A673 (cell line): ENCODE data around the gene ZNF43. TPM values are rescaled to one million over a fixed set of nuclear protein-coding genes. Genes with fewer than 3 reads are reported as not detected.
A peak's percentile ranks its signal among the peaks of the same experiment; 100 is the strongest.
"Not testable (repeated sequence)": the region's sequence is repeated elsewhere in the genome, so short reads cannot be mapped to it uniquely, and the experiment has no call there.

Source experiments
- BruUV-seq: library from RNA; stranded (reverse); fragments of 400-500 nt; replicated peaks from 2 replicates; lab custom pipeline; 2021; lab: Mats Ljungman, UMichigan
- CTCF ChIA-PET: fragments of 300-600 bp; sonication (Branson Sonifier 250); formaldehyde crosslinking; loops from one replicate; lab custom pipeline; 2022; ENCODE audit warnings: antibody characterized with exemption; lab: Charles Lee
- POLR2A ChIA-PET: fragments of 300-600 bp; sonication (Branson Sonifier 250); formaldehyde crosslinking; loops from one replicate; lab custom pipeline; 2022; ENCODE audit warnings: antibody characterized with exemption; ENCODE audit not compliant: low non-redundant PET; lab: Charles Lee
- DNase-seq: peaks from one replicate; pipeline ENCODE4 v3.0.0-alpha.2; 2015; ENCODE audit warnings: low spot score
- H3K27ac ChIP-seq: fragments of 200-600 bp; sonication (generic); 2 replicates; pipeline ENCODE4 v1.5.1; 2016; ENCODE audit warnings: mixed run types, low read depth, mild to moderate bottlenecking, mixed read lengths, antibody characterized with exemption, low read length; ENCODE audit not compliant: poor library complexity, severe bottlenecking
- H3K27me3 ChIP-seq: fragments of 200-600 bp; sonication (generic); replicated peaks from 2 replicates; pipeline ENCODE4 v1.6.1; 2017; ENCODE audit warnings: mixed run types, low read depth, mild to moderate bottlenecking, mixed read lengths, antibody characterized with exemption, low read length; ENCODE audit not compliant: insufficient read depth, poor library complexity
- H3K36me3 ChIP-seq: fragments of 200-600 bp; sonication (generic); 2 replicates; pipeline ENCODE4 v1.6.1; 2016; ENCODE audit warnings: mixed run types, mild to moderate bottlenecking, mixed read lengths, antibody characterized with exemption, low read length; ENCODE audit not compliant: insufficient read depth, poor library complexity, severe bottlenecking
- H3K4me1 ChIP-seq: fragments of 200-600 bp; sonication (generic); 2 replicates; pipeline ENCODE4 v1.6.1; 2017; ENCODE audit warnings: mixed run types, mild to moderate bottlenecking, mixed read lengths, antibody characterized with exemption, low read length; ENCODE audit not compliant: insufficient read depth, poor library complexity, severe bottlenecking
- H3K4me3 ChIP-seq: fragments of 200-600 bp; sonication (generic); 2 replicates; pipeline ENCODE4 v1.5.1; 2016; ENCODE audit warnings: low read depth, mixed run types, mild to moderate bottlenecking, mixed read lengths, low read length; ENCODE audit not compliant: poor library complexity, severe bottlenecking
- H3K9me3 ChIP-seq: fragments of 200-600 bp; sonication (generic); 2 replicates; pipeline ENCODE4 v1.6.1; 2016; ENCODE audit warnings: mixed run types, low read depth, mild to moderate bottlenecking, mixed read lengths, antibody characterized with exemption, low read length; ENCODE audit not compliant: poor library complexity, severe bottlenecking
- EZH2 ChIP-seq: fragments of 200-600 bp; sonication (generic); IDR thresholded peaks from 2 replicates; pipeline ENCODE4 v1.6.1; 2017; ENCODE audit warnings: borderline replicate concordance, low read depth, mild to moderate bottlenecking, mixed read lengths, antibody characterized with exemption, low read length; ENCODE audit not compliant: poor library complexity, severe bottlenecking
- intact Hi-C: fragments of 100-400 bp; cut with micrococcal nuclease; formaldehyde crosslinking; loops from one replicate; pipeline ENCODE4 v1.10.0; 2022; ENCODE audit not compliant: unreplicated experiment
- total RNA-seq: library from RNA; stranded (reverse); gene quantifications from 2 replicates; pipeline ENCODE4 v1.2.3, GENCODE V29; 2021
- TF ChIP-seq, protein P1 (sequence below): fragments of 300-800, 200-600 bp; sonication (generic); conservative IDR thresholded peaks from 2 replicates; pipeline ENCODE4 v1.5.1; 2017; ENCODE audit warnings: low read depth, mild to moderate bottlenecking, antibody characterized with exemption, low read length, moderate library complexity, mixed read lengths

ZNF43 gene
- total RNA-seq, 1 experiment from 2014 or later, result 31.9 TPM

DNA sequence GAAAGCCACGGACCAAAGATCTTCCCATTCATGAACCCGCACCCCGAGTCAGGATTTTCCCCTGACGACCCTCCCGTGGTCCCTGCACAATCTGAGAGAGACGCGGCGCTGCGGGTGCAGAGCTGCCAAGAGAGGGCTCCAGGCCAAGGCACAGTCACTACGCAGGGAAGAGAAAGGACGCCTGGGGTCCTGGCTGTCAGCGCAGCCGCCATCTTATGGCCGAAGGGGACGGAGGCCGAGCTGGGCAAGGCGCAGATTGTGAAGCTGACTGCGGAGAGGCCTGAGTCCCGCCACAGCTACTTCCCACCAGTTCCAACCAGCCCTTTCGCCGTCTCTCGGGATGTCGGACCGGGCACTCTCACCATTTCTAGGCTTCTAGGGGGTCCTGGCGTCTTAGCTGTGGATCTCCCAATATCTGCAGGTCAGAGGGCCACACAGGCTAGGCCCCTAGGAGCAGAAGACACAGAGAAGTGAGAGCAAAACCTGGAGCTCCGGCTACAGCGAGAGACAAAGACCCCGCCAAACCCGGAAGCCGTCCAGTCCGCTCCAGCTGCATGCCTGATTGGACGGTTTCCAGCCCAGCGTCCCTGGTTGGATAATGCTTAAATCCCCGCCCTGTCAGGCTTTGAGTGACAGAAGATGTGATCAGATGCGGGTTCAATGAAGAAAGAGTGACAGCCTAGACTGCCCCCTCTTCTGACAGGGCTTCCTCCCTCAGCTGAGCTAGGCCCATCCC is 68.7 kb downstream of the ZNF43 start, which contains the start of gene ZNF100:
Gene ZNF100, minus strand, starts transcription at position 515 of the 736 bp plus-strand sequence. Its CDS starts 150 bp downstream, at position 365.
- peaks cover 30% of the 10 kb centered on the region for H3K36me3 ChIP-seq
- H3K4me1 ChIP-seq, result no peaks in the 10 kb centered on the region
- intact Hi-C loops, result no loop called here
- ChIA-PET POLR2A (no interaction called here), CTCF (no interaction called here)
- peak within 1 kb of the TSS; percentile 89 for H3K27ac ChIP-seq
- no TSS peak for BruUV-seq
- no peaks in the 10 kb centered on the region for H3K27me3 ChIP-seq
- TF ChIP-seq, protein P1, sequence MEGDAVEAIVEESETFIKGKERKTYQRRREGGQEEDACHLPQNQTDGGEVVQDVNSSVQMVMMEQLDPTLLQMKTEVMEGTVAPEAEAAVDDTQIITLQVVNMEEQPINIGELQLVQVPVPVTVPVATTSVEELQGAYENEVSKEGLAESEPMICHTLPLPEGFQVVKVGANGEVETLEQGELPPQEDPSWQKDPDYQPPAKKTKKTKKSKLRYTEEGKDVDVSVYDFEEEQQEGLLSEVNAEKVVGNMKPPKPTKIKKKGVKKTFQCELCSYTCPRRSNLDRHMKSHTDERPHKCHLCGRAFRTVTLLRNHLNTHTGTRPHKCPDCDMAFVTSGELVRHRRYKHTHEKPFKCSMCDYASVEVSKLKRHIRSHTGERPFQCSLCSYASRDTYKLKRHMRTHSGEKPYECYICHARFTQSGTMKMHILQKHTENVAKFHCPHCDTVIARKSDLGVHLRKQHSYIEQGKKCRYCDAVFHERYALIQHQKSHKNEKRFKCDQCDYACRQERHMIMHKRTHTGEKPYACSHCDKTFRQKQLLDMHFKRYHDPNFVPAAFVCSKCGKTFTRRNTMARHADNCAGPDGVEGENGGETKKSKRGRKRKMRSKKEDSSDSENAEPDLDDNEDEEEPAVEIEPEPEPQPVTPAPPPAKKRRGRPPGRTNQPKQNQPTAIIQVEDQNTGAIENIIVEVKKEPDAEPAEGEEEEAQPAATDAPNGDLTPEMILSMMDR, result no peak
- TF ChIP-seq EZH2, result no peak
- DNase-seq, result peak; percentile 96
- no peaks in the 10 kb centered on the region for H3K9me3 ChIP-seq
- H3K4me3 ChIP-seq, result peak within 1 kb of the TSS; percentile 95

DNA sequence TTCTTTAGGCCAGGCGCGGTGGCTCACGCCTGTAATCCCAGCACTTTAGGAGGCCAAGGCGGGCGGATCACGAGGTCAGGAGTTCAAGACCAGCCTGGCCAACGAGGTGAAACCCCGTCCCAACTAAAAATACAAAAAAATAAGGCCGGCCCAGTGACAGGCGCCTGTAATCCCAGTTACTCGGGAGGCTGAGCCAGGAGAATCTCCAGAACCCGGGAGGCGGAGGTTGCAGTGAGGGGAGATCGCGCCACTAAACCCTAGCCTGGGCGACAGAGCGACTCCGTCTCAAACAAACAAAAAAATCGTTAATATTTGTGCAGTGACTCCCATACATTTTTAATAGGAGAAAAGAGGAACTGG is 69.3 kb downstream of the ZNF43 start:
- POLR2A ChIA-PET, CTCF ChIA-PET, DNase-seq, H3K4me1 ChIP-seq, H3K9me3 ChIP-seq, H3K27me3 ChIP-seq, intact Hi-C loops, BruUV-seq: not testable (repeated sequence)
- H3K27ac ChIP-seq, result peak overlapping the region; percentile 89
- H3K4me3 ChIP-seq, result peak overlapping the region; percentile 95
- H3K36me3 ChIP-seq, result peaks cover 33% of the 10 kb centered on the region

DNA sequence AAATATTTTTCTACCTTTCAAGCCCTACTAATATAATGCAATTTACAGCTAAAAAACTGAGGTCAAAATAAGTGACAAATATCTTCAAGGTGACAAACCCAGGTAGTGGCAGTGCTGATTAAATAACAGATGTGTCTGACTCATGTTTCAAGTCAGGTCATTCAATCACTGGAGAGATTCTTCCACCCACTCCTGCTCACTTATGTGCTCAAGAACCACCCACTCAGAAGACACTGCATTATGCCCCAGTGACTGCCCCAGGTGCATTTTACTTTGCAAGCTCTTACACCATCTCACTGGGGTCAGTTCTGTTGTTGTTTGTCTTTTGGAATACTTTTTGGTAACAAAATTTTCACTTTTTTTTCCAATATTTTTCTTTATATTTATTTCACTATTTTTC is 70.8 kb downstream of the ZNF43 start:
- Histone ChIP-seq H3K36me3 (peaks cover 44% of the 10 kb centered on the region), H3K27me3 (no peaks in the 10 kb centered on the region), H3K4me1 (no peaks in the 10 kb centered on the region), H3K4me3 (no peak overlapping the region), H3K27ac (no peak overlapping the region), H3K9me3 (no peaks in the 10 kb centered on the region)
- no TSS peak for BruUV-seq
- no peak for DNase-seq
- POLR2A ChIA-PET, result no interaction called here
- no peak for TF ChIP-seq EZH2
- TF ChIP-seq, protein P1, result no peak
- intact Hi-C loops, result no loop called here
- CTCF ChIA-PET, result no interaction called here

DNA sequence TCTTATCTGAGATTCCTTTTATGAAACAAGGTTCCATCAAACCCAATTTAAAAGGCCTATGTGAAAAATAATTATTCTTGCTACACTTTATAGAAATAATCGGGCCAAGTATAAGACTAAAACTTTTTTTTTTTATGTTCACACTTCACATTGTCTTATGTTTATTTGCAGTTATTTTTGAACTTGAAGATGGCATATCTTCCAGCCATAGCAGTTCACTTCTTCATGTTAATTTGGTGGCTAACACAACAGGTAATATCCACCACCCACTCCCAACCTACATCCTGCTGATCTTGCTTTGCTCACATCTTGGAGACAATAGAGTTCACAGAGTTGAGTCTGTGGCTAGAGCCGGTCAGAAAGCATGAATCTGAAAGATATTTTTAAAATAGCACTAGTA is 74.4 kb downstream of the ZNF43 start:
- H3K27ac ChIP-seq, CTCF ChIA-PET, POLR2A ChIA-PET, BruUV-seq, H3K4me3 ChIP-seq, H3K4me1 ChIP-seq, H3K27me3 ChIP-seq, intact Hi-C loops, H3K9me3 ChIP-seq, DNase-seq: not testable (repeated sequence)
- H3K36me3 ChIP-seq, result peaks cover 61% of the 10 kb centered on the region
